Neural crest cell (in vitro differentiated cells): ENCODE data around the gene GPC6. TPM values are rescaled to one million over a fixed set of nuclear protein-coding genes. Genes with fewer than 3 reads are reported as not detected.

Experiments used
- DNase-seq: peaks from one replicate; pipeline ENCODE4 v3.0.0; 2021; ENCODE audit warnings: low read depth, mixed read lengths, low spot score
- H3K27ac Mint-ChIP-seq: one replicate; pipeline ENCODE4 v1.8.0; 2021; ENCODE audit warnings: mild to moderate bottlenecking, mixed read lengths; ENCODE audit not compliant: unreplicated experiment
- H3K27me3 Mint-ChIP-seq: 2 replicates; pipeline ENCODE4 v1.8.0; 2021; ENCODE audit warnings: low read depth, mild to moderate bottlenecking, mixed read lengths
- H3K36me3 Mint-ChIP-seq: 2 replicates; pipeline ENCODE4 v1.8.0; 2021; ENCODE audit warnings: low read depth, mild to moderate bottlenecking, mixed read lengths
- H3K4me1 Mint-ChIP-seq: 2 replicates; pipeline ENCODE4 v1.8.0; 2021; ENCODE audit warnings: mixed read lengths
- H3K4me3 Mint-ChIP-seq: one replicate; pipeline ENCODE4 v1.8.0; 2021; ENCODE audit warnings: mild to moderate bottlenecking, mixed read lengths
- H3K9me3 Mint-ChIP-seq: 2 replicates; pipeline ENCODE4 v1.8.0; 2021; ENCODE audit warnings: mixed read lengths
- CTCF ChIP-seq: fragments of 200-600 bp; sonication (generic); conservative IDR thresholded peaks from 2 replicates; pipeline ENCODE4 v1.5.0; 2021; ENCODE audit warnings: antibody characterized with exemption, mild to moderate bottlenecking
- total RNA-seq: library from RNA; stranded (reverse); gene quantifications from 2 replicates; pipeline ENCODE4 v1.2.1, GENCODE V29; 2021

GPC6 gene
- total RNA-seq, 1 donor from 2014 or later, result 13.4 TPM

GRCh38 chr13:93660391-93661063, 433.9 kb downstream of the GPC6 start:
- Mint-ChIP-seq H3K9me3 (peaks cover 8% of the 10 kb centered on the region), H3K27me3 (no peaks in the 10 kb centered on the region), H3K36me3 (peaks cover 12% of the 10 kb centered on the region), H3K4me1 (no peaks in the 10 kb centered on the region), H3K4me3 (no peak overlapping the region), H3K27ac (no peak overlapping the region)
- DNase-seq, result no peak
- no peak for TF ChIP-seq CTCF

GRCh38 chr13:93670866-93671265, 444.3 kb downstream of the GPC6 start:
- no peak overlapping the region for H3K4me3 Mint-ChIP-seq
- H3K9me3 Mint-ChIP-seq, result no peaks in the 10 kb centered on the region
- no peak for DNase-seq
- no peaks in the 10 kb centered on the region for H3K4me1 Mint-ChIP-seq
- TF ChIP-seq CTCF, result no peak
- no peaks in the 10 kb centered on the region for H3K27me3 Mint-ChIP-seq
- H3K36me3 Mint-ChIP-seq, result no peaks in the 10 kb centered on the region
- no peak overlapping the region for H3K27ac Mint-ChIP-seq

- no peaks in the 10 kb centered on the region for H3K4me1 Mint-ChIP-seq
Observed at GRCh38 chr13:93672996-93673395, 446.4 kb downstream of the GPC6 start.

GRCh38 chr13:93673885-93674284, 447.3 kb downstream of the GPC6 start:
- no peaks in the 10 kb centered on the region for H3K9me3 Mint-ChIP-seq
- no peak overlapping the region for H3K27ac Mint-ChIP-seq
- H3K4me3 Mint-ChIP-seq, result no peak overlapping the region
- DNase-seq, result no peak
- TF ChIP-seq CTCF, result no peak
- H3K36me3 Mint-ChIP-seq, result no peaks in the 10 kb centered on the region
- no peaks in the 10 kb centered on the region for H3K4me1 Mint-ChIP-seq
- H3K27me3 Mint-ChIP-seq, result no peaks in the 10 kb centered on the region

More at GRCh38 chr13:93672996-93673395, 446.4 kb downstream of the GPC6 start:
- Mint-ChIP-seq H3K27me3 (no peaks in the 10 kb centered on the region), H3K27ac (no peak overlapping the region), H3K36me3 (no peaks in the 10 kb centered on the region), H3K9me3 (no peaks in the 10 kb centered on the region), H3K4me3 (no peak overlapping the region)
- TF ChIP-seq CTCF, result no peak
- no peak for DNase-seq

- Mint-ChIP-seq H3K4me3 (no peak overlapping the region), H3K4me1 (no peaks in the 10 kb centered on the region), H3K36me3 (no peaks in the 10 kb centered on the region), H3K9me3 (no peaks in the 10 kb centered on the region), H3K27me3 (no peaks in the 10 kb centered on the region), H3K27ac (no peak overlapping the region)
- TF ChIP-seq CTCF, result no peak
- no peak for DNase-seq
Observed at GRCh38 chr13:93674337-93674755, 447.7 kb downstream of the GPC6 start.
